Karpas-422 (cell line): ENCODE measurements around the gene COL25A1. TPM values are rescaled to one million over a fixed set of nuclear protein-coding genes. Genes with fewer than 3 reads are reported as not detected.

Source experiments
- DNase-seq: peaks from one replicate; pipeline ENCODE4 v3.0.0-alpha.2; 2015
- H2AFZ ChIP-seq: fragments of 200-600 bp; sonication (generic); 2 replicates; pipeline ENCODE4 v1.6.1; 2014; ENCODE audit warnings: antibody characterized with exemption, low read length, mixed read lengths
- H3K27ac ChIP-seq: fragments of 200-600 bp; sonication (generic); 2 replicates; pipeline ENCODE4 v1.5.1; 2014; ENCODE audit warnings: mild to moderate bottlenecking, low read length, moderate library complexity
- H3K27me3 ChIP-seq: fragments of 200-600 bp; sonication (generic); 2 replicates; pipeline ENCODE4 v1.6.1; 2014; ENCODE audit warnings: low read length, mixed read lengths
- H3K36me3 ChIP-seq: fragments of 200-600 bp; sonication (generic); 2 replicates; pipeline ENCODE4 v1.6.1; 2014; ENCODE audit warnings: low read length, mixed read lengths; ENCODE audit not compliant: insufficient read depth
- H3K4me1 ChIP-seq: fragments of 200-600 bp; sonication (generic); 2 replicates; pipeline ENCODE4 v1.6.1; 2014; ENCODE audit warnings: mild to moderate bottlenecking, low read length, mixed read lengths
- H3K4me2 ChIP-seq: fragments of 200-600 bp; sonication (generic); 2 replicates; pipeline ENCODE4 v1.6.1; 2014; ENCODE audit warnings: low read length, low read depth, mild to moderate bottlenecking; ENCODE audit not compliant: poor library complexity, severe bottlenecking
- H3K4me3 ChIP-seq: fragments of 200-600 bp; sonication (generic); 2 replicates; pipeline ENCODE4 v1.5.1; 2014; ENCODE audit warnings: mild to moderate bottlenecking, antibody characterized with exemption, low read length, mixed read lengths
- H3K79me2 ChIP-seq: fragments of 200-600 bp; sonication (generic); 2 replicates; pipeline ENCODE4 v1.6.1; 2014; ENCODE audit warnings: mild to moderate bottlenecking, low read length, mixed read lengths
- H3K9ac ChIP-seq: fragments of 200-600 bp; sonication (generic); 2 replicates; pipeline ENCODE4 v1.6.0; 2014; ENCODE audit warnings: low read length
- H3K9me2 ChIP-seq: fragments of 200-600 bp; sonication (generic), shearing (Covaris generic); replicated peaks from 2 replicates; pipeline ENCODE4 v1.6.0; 2014; ENCODE audit warnings: mild to moderate bottlenecking, low read length, moderate library complexity; ENCODE audit not compliant: insufficient read depth
- H3K9me3 ChIP-seq: fragments of 300-700, 200-600 bp; sonication (generic); 2 replicates; pipeline ENCODE4 v1.6.1; 2014; ENCODE audit warnings: low read length, mixed read lengths
- H4K20me1 ChIP-seq: fragments of 200-600 bp; sonication (generic); 2 replicates; pipeline ENCODE4 v1.6.1; 2014; ENCODE audit warnings: mild to moderate bottlenecking, antibody characterized with exemption, low read length, low read depth; ENCODE audit not compliant: insufficient read depth
- total RNA-seq: library from RNA; depleted of rRNA; stranded (reverse); fragments of >200 nt; shearing (Covaris generic); gene quantifications from 2 replicates; pipeline ENCODE4 v1.2.3, GENCODE V29; 2014; ENCODE audit warnings: low replicate concordance

COL25A1 gene
- total RNA-seq, 1 experiment from 2014 or later: not detected

- Histone ChIP-seq H3K4me3 (no peak overlapping the region), H4K20me1 (no peaks in the 10 kb centered on the region), H3K9ac (no peak overlapping the region), H3K4me2 (no peak overlapping the region), H3K27ac (no peak overlapping the region), H3K27me3 (no peaks in the 10 kb centered on the region), H2AFZ (no peak overlapping the region), H3K9me2 (no peaks in the 10 kb centered on the region), H3K4me1 (no peaks in the 10 kb centered on the region), H3K9me3 (no peaks in the 10 kb centered on the region), H3K36me3 (no peaks in the 10 kb centered on the region), H3K79me2 (no peaks in the 10 kb centered on the region)
- DNase-seq: no peak
Observed at GRCh38 chr4:108901291-108901690, 401.2 kb downstream of the COL25A1 start.

- H3K9me3 ChIP-seq: no peaks in the 10 kb centered on the region
- no peak for DNase-seq
- H2AFZ ChIP-seq: no peak overlapping the region
- H3K4me1 ChIP-seq: no peaks in the 10 kb centered on the region
- H3K9ac ChIP-seq: no peak overlapping the region
- H3K36me3 ChIP-seq: no peaks in the 10 kb centered on the region
- H3K79me2 ChIP-seq: no peaks in the 10 kb centered on the region
- H3K27me3 ChIP-seq: no peaks in the 10 kb centered on the region
- H3K9me2 ChIP-seq: no peaks in the 10 kb centered on the region
- H3K27ac ChIP-seq: no peak overlapping the region
- no peaks in the 10 kb centered on the region for H4K20me1 ChIP-seq
- no peak overlapping the region for H3K4me3 ChIP-seq
- H3K4me2 ChIP-seq: no peak overlapping the region
Observed at GRCh38 chr4:108900018-108900580, 402.4 kb downstream of the COL25A1 start.

GRCh38 chr4:108893468-108893867, 409.0 kb downstream of the COL25A1 start:
- H3K9me2 ChIP-seq: no peaks in the 10 kb centered on the region
- H3K4me3 ChIP-seq: no peak overlapping the region
- no peaks in the 10 kb centered on the region for H3K36me3 ChIP-seq
- H3K27ac ChIP-seq: no peak overlapping the region
- no peaks in the 10 kb centered on the region for H4K20me1 ChIP-seq
- H3K27me3 ChIP-seq: no peaks in the 10 kb centered on the region
- no peak overlapping the region for H3K9ac ChIP-seq
- DNase-seq: no peak
- no peak overlapping the region for H2AFZ ChIP-seq
- H3K79me2 ChIP-seq: no peaks in the 10 kb centered on the region
- no peaks in the 10 kb centered on the region for H3K9me3 ChIP-seq
- no peaks in the 10 kb centered on the region for H3K4me1 ChIP-seq
- no peak overlapping the region for H3K4me2 ChIP-seq

GRCh38 chr4:108891896-108892590, 410.4 kb downstream of the COL25A1 start:
- H4K20me1 ChIP-seq: no peaks in the 10 kb centered on the region
- no peak overlapping the region for H3K4me3 ChIP-seq
- H3K27me3 ChIP-seq: no peaks in the 10 kb centered on the region
- no peak overlapping the region for H3K9ac ChIP-seq
- no peak overlapping the region for H2AFZ ChIP-seq
- H3K36me3 ChIP-seq: no peaks in the 10 kb centered on the region
- no peak overlapping the region for H3K4me2 ChIP-seq
- H3K4me1 ChIP-seq: no peaks in the 10 kb centered on the region
- no peak overlapping the region for H3K27ac ChIP-seq
- H3K79me2 ChIP-seq: no peaks in the 10 kb centered on the region
- no peaks in the 10 kb centered on the region for H3K9me2 ChIP-seq
- H3K9me3 ChIP-seq: no peaks in the 10 kb centered on the region
- DNase-seq: no peak

GRCh38 chr4:108890484-108890881, 412.0 kb downstream of the COL25A1 start:
- H3K9me2 ChIP-seq: no peaks in the 10 kb centered on the region
- H3K79me2 ChIP-seq: no peaks in the 10 kb centered on the region
- H2AFZ ChIP-seq: no peak overlapping the region
- no peak overlapping the region for H3K4me2 ChIP-seq
- no peaks in the 10 kb centered on the region for H3K36me3 ChIP-seq
- no peaks in the 10 kb centered on the region for H4K20me1 ChIP-seq
- H3K9me3 ChIP-seq: no peaks in the 10 kb centered on the region
- DNase-seq: no peak
- no peak overlapping the region for H3K4me3 ChIP-seq
- no peaks in the 10 kb centered on the region for H3K27me3 ChIP-seq
- no peak overlapping the region for H3K27ac ChIP-seq
- no peak overlapping the region for H3K9ac ChIP-seq
- H3K4me1 ChIP-seq: no peaks in the 10 kb centered on the region

- H4K20me1 ChIP-seq: no peaks in the 10 kb centered on the region
- H3K9me2 ChIP-seq: no peaks in the 10 kb centered on the region
- H3K79me2 ChIP-seq: no peaks in the 10 kb centered on the region
- H3K9ac ChIP-seq: no peak overlapping the region
- no peaks in the 10 kb centered on the region for H3K36me3 ChIP-seq
- H3K4me2 ChIP-seq: no peak overlapping the region
- H2AFZ ChIP-seq: no peak overlapping the region
- H3K4me3 ChIP-seq: no peak overlapping the region
- no peaks in the 10 kb centered on the region for H3K9me3 ChIP-seq
- no peak overlapping the region for H3K27ac ChIP-seq
- no peaks in the 10 kb centered on the region for H3K4me1 ChIP-seq
- H3K27me3 ChIP-seq: no peaks in the 10 kb centered on the region
- no peak for DNase-seq
Observed at GRCh38 chr4:108889696-108890483, 412.6 kb downstream of the COL25A1 start.

GRCh38 chr4:108888769-108889168, 413.7 kb downstream of the COL25A1 start:
- Histone ChIP-seq H3K36me3 (no peaks in the 10 kb centered on the region), H3K4me1 (no peaks in the 10 kb centered on the region), H3K27me3 (no peaks in the 10 kb centered on the region)

GRCh38 chr4:108887034-108887433, 415.4 kb downstream of the COL25A1 start:
- Histone ChIP-seq H3K9me2 (no peaks in the 10 kb centered on the region), H4K20me1 (no peaks in the 10 kb centered on the region), H3K36me3 (no peaks in the 10 kb centered on the region), H2AFZ (no peak overlapping the region), H3K27ac (no peak overlapping the region), H3K4me1 (no peaks in the 10 kb centered on the region), H3K4me3 (no peak overlapping the region), H3K9ac (no peak overlapping the region), H3K4me2 (no peak overlapping the region), H3K79me2 (no peaks in the 10 kb centered on the region), H3K9me3 (no peaks in the 10 kb centered on the region), H3K27me3 (no peaks in the 10 kb centered on the region)
- no peak for DNase-seq

More at GRCh38 chr4:108888769-108889168, 413.7 kb downstream of the COL25A1 start:
- Histone ChIP-seq H4K20me1 (no peaks in the 10 kb centered on the region), H3K27ac (no peak overlapping the region), H3K9ac (no peak overlapping the region), H3K4me3 (no peak overlapping the region), H3K9me2 (no peaks in the 10 kb centered on the region), H3K79me2 (no peaks in the 10 kb centered on the region), H3K4me2 (no peak overlapping the region), H3K9me3 (no peaks in the 10 kb centered on the region), H2AFZ (no peak overlapping the region)
- DNase-seq: no peak
